ENCODE data around the gene DAG1.

DAG1 gene

GRCh38 chr3:49556500-49557275 is 86.6 kb downstream of the DAG1 start:
- DNase-seq: no peak

DNA sequence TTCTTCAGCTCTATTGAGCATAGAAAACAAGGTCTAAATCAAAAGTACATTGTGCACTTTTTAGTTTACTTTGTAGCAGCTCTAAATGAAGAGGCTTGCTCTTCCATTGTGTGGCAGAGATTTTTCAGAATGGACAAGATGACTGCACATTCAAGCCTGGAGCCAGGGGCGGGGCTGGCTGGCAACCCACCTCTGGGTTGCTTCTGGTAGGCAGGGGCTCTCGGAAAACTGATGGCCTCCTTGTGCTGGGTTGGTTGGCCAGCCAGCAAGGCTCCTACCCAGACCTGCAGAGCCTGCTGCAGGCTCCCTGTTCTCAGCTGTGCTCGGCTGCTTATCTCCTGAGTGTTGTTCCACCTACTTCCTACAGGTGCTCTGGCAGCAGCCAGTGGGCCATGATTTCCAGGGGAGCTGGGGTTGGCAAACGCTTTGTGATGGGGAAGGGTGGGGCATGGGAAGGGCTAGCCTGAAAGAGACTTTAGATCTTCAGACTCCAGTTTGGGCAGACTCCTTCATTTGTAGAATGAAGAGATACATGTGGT is 93.0 kb downstream of the DAG1 start:
- DNase-seq: no peak

DNA sequence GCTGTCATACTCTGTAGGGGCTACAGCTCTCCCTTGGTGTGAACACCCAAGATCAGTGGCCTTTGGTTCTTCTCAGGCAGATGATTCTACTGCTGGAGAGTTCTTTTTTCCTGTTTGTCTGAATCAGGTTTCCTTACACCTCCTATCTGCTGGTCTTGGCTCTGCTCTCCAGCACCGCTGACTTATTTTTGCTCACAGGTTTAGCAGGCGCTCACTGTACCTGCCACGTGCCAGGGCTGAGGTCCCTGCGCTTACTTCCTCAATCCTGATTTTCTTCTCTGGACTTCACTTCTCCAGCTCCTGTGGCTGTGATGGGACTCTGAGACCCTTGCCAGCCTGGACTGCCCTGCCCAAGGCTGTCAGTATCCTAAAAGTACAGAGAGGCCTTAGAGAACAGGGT is 93.7 kb downstream of the DAG1 start:
- DNase-seq: no peak

GRCh38 chr3:49566312-49566711 is 96.2 kb downstream of the DAG1 start:
- DNase-seq: no peak

- DNase-seq: no peak
These were observed 97.3 kb downstream of the DAG1 start for GRCh38 chr3:49567406-49567805.

- no peak for DNase-seq
These were observed 98.9 kb downstream of the DAG1 start for GRCh38 chr3:49568965-49569364.

DNA sequence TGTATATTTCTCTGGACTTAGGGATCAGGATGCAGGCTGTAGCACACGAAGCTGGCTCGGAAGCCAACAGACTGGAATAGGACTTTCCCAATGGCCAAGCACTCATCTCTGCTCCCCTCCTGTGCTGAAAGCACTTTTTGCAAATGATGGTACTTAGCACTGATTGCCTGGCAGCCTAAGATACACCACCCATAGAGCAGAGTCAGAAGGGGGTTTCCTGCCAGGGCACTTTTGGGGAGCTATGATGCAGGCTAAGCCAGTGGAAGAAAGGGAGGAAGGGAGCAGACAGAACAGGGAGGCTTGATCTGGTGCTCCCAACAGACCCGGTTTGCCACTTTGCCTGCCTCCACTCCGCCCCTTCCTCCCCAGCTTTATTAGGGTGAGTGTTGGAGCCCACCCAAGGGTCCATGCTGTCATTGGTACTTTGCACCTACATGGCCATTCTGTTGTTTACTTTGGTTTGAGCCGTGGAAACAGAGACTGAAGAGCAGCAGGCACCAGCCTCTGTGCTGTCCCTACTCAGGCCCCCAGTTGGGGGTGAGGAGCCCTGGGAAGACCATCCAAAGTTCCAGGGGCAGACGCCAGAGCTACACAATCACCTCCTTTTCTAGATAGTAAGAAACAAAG is 100.1 kb downstream of the DAG1 start:
- no peak for DNase-seq

- no peak for DNase-seq
These were observed 112.1 kb downstream of the DAG1 start for GRCh38 chr3:49582177-49582576.
